HG03460 (cell line): ENCODE results near the gene SH3RF2.
A peak's percentile ranks its signal among the peaks of the same experiment; 100 is the strongest.

ENCODE experiments used
- ATAC-seq: cut with Tn5 transposase; IDR thresholded peaks from one replicate; pipeline ENCODE4 v1.9.1; 2021; ENCODE audit not compliant: unreplicated experiment

The SH3RF2 gene

DNA sequence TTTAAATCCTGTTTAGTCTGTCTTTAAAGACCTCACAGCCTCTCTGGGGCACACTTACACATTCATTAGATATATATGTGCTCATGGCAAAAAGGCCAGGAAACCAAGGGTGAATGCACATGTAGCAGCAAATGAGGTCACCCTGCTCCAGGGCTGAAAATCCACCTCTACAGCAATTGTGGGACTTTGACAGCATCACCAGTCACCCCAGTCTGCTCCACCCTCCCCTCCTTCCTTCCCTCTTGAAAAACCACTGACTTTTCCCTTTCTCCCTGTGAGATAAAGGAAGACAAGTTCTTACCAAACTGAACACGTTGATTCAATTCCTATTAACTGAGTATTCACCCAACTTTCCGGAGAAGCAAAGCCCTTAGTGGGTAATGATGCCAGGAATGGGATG, 15.2 kb upstream of the SH3RF2 start:
- no peak for ATAC-seq

DNA sequence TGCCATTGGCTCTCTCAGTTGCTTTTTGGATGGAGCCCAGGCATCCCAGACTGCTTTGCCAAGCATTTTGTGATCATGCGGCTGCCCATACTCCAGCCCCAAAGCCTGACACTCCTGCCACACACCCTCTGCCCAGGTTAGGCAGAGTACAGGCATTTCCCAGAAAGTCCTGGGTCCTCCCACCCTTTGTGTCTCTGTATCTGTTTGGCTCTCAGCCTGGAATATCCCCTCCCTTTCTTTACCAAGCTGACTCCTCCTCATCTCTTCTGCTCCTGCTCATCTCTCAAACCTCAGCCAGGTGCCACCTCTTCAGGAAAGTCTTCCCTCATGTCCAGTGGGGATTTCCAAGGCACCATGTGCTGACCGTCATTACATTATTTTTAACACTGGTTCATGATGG, 14.3 kb upstream of the SH3RF2 start:
- no peak for ATAC-seq

DNA sequence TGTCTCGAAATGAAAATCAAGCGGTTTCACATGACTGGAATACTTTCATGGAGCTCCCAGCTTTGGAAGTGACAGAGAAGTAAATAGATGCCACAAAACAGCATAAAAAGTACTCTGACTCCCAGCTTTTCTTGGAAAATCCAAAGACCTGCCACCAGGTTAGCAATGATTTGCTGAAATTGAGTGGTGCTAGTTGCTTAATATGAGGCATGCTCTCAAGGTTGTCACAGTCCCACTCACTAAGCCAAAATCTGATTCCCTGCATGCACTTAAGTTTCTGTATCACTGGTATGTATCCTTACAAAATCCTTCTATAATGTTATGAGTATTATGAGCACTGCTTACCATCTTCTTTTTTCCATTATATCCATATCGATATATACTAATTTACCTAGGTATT, 13.0 kb upstream of the SH3RF2 start:
- ATAC-seq, result no peak

DNA sequence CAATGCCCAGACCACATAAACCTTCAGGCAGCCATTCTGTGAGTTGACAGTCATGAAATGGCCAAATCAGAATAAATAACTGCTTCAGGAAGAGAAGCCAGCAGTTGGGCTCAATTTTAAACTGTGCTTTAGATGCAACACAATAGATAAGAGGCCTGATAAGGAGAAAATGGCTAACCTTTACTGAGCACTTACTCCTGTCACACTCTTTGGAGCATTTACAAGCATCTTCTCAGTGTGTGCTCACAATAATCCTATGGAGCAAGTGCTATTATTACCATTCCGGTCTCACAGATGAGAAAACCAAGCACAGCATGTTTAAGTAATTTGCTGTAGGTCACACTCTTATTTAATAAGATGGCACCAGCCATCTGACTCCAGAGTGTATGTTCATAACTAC, 11.5 kb upstream of the SH3RF2 start:
- ATAC-seq, result no peak

DNA sequence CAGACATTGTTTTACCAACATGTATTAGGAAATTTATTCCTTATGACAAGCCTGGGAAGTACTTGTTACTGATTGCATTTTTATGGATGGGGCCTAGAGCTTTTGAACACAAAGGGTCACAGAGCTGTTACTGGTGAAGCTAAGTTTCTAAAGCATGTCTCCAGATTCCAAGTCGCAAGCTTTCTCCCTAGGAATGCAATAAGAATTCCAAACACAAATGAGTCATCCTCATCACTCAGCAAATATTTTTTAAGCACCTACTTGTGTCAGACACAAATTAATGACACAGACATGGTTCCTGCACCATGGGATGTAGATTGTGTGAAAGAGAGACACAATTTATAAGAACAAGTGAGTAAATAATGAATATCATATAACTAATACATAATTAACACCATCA, 11.0 kb upstream of the SH3RF2 start:
- no peak for ATAC-seq

DNA sequence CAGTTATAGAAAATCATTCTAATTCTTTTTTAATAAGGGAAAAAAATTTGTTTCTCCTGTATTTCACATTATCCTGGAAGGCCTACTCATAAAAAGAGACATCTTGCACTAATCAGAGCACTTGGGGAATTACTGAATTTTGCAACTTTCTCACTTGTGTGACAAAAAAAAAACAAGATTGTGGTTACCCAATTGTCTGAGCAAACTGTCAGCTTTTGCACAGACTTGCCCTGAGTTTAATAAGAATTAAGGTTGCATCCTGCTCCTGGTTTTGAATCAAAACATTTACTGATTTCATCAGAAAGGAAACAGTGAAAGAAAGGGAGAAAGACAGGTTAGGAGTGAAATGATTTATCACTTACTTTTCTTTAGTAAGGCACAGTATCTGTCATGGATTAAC, 10.6 kb upstream of the SH3RF2 start:
- no peak for ATAC-seq

DNA sequence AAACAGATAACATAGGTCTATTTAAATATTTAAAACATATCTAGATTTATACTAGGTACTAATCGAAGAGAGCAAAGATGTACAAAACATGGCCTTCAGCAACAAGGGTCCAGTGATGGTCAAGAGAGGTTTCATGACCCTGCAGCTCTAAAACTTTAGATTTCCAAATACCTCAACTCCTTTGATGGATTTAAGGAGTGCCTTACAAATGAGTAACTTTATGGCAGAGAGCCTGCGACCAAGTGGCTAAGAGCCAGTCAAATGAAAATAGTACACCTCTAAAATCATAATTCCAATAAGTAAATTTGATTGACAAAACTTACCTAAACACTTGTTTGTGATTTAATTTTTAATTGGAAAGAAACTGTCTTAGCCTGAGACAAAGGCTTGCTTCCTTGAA, 4.7 kb upstream of the SH3RF2 start:
- no peak for ATAC-seq

DNA sequence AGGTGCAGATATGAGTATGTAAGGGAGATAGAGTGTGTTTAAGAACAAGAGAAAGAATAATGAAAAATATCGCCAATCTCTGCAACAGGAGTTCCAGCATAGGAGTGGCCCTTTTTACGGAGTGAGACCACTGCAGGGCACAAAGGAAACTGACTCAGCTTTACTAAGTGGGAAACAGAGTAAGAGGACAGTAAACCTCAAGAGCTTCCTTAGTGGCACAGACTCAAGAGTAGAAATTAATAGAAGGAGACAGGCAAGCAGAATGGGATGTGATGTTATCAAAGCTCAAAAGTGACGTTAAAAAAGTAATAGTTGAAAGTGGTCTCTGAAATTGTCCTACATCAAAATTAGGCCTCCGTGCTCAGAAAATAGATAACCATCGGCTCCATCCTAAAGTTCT, 2.1 kb upstream of the SH3RF2 start:
- no peak for ATAC-seq

DNA sequence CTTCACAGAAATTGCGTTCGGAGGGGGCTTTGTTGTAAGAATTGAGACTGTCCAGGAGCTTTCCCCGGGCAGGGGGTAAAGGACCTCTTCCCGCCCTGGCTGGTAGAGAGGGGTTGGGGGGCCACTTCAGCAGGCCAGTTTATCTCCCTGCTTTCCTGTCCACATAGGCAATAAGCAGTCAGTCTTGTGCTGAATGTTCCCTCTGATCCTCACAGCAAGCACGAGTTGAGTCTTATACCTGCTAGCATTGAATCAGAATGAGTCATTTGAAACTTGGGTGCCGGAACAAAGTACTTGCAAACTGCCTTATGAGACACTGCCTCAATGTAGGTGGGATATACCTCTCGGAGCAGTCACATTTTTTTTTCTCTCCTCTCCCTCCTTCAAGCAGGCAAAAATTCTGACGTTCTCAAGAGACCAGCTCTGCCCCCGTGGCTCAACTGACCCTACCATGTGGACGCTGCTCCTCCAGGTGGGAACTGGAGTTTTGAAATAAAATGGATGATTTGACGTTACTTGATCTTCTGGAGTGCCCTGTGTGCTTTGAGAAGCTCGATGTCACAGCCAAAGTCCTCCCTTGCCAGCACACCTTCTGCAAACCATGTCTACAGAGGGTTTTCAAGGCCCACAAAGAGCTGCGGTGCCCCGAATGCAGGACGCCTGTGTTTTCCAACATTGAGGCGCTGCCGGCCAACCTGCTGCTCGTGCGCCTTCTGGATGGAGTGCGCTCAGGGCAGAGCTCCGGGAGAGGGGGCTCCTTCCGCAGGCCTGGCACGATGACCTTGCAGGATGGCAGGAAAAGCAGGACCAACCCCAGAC, 1.3 kb downstream of the SH3RF2 start:
- ATAC-seq, result no peak

DNA sequence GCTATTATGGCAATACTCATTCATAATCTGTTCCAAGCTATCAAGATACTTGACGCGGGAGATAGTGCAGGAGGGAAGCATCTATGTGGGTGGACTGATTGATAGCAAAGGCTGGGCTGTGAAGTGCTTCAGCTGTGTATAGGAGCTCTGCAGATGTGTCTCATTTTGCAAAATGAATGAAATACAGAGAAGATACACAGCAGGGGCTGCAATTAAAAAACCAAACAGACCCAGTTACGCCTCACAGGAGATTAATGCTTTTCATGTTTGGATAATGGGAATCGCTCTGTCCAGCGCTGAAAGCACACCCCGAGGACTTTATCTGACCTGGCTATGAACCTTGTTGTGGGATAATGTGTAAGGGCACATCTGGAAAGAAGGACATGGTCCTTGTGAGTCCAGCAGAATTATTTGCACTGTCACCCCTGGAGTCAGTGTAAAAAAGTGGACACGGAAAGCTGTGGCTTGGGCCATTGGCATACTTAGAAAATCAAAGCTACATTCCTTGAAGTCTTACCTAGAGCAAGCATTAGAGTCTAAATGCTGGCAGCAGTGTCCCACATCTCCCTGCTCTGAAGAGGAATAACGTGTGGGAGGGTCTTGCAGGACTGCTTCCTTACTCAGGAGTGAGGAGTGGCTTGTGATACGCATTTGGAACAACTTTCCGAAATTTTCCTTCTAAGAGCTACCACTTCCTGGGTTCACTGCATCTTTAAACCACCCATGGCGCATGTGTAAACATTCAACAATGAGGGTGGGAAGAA, 2.6 kb downstream of the SH3RF2 start:
- no peak for ATAC-seq

DNA sequence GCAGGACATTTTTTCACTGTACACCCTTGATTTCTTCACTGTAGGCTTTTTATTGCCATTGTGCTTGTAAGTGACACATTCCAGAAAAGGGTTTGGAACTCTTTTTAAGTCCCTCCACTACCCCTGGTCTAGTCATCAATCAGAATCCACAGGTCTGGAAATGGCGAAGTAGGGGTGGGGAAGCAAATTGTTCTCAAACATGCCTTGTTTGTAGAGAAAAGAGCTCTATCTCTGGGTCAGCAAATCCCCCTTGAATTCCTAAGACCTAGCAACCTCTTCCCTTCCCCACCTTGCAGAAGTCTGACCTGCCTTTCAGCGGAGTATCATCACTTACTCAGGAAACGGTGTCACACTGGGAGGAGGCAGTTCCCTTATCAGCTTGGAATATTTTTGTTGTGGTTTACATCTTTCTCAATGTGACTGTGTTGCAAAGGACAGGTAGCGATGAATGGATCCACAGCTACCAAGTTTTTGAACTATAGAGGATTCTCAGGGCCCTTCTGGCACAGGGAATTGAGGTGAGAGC, 3.2 kb downstream of the SH3RF2 start:
- no peak for ATAC-seq

DNA sequence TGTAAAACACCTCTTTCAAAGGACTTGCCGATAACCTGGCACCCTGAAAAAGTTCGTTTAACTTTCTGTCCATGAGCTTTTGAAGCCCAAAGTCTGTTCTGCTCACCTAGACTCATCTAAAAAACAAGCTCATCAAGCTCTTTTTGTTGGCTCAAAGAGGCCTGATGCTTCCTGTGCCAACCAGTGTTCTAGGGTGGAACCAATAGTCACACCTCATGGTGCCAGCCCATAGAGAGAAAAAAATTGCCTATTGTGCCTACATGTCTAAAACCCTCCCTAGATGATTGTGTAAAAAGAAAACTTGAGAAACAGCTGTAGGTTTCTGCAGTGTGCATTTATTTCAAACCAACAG, 4.7 kb downstream of the SH3RF2 start:
- ATAC-seq, result no peak

DNA sequence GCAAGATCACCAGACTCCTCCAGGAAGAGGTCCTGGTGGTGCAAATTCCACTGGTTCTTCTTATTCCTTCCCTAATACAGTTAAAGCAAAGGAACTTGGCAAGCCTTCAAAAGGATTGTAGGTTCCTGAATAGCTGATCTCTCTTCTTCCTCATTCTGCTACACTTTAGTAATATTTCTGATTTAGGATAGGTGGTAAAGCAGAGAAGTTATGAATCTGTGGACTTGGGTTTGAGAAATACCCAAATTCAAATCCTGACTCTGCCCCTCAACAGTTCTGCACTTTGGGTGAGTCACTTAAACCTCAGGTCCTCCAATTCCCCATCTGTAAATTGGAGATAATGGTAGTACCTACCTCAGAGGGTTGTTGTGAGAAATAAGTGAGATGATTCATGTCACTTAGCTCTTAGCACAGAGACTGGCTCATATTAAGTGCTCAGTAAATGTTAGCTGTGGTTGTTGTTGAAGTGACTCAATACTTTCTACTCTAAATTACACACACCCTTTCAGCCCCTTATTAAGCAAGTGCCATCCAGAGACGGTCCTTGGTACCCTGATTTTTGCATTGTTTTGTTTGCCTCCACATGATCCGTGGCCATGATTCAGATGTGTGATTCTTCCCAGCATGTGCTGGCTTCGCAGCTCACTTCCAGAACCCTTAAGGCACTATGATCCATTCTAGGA, 5.2 kb downstream of the SH3RF2 start:
- no peak for ATAC-seq

DNA sequence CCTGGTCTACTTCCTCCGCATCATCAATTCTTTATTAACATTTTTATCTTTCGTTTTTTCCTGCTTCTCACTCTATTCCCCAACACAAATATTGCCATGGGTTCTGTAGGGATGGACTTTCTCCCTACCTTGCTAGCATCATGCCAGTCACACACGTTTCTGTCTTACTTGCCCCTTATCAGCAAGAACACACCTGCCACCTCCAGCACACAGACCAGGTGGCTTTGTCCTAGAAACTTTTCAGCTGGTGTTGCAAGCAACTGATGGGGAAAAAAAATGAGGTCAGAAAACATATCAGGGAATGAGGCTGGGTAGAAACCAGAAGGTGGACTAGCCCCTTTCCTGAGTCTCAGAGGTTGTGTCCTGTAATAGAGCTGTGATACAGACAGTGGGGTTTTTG, 5.8 kb downstream of the SH3RF2 start:
- ATAC-seq, result no peak

DNA sequence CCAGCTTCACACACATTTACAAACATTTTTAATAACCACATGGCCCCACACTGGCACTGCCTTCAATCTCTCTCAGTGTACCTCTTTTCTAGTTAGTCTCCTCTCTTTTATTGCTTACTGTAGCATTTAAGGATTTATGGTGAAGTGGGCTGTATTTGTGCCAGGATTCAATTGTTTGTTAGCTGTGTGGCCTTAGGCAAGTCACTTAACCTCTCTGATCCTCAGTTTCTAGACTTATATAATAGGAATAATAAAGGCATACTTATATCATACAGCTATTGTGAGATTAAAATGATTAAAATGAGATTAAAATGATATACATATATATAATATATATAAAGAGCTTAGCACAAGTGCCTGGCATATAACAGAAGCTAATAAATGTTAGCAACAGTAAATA, 6.4 kb downstream of the SH3RF2 start:
- ATAC-seq, result no peak

DNA sequence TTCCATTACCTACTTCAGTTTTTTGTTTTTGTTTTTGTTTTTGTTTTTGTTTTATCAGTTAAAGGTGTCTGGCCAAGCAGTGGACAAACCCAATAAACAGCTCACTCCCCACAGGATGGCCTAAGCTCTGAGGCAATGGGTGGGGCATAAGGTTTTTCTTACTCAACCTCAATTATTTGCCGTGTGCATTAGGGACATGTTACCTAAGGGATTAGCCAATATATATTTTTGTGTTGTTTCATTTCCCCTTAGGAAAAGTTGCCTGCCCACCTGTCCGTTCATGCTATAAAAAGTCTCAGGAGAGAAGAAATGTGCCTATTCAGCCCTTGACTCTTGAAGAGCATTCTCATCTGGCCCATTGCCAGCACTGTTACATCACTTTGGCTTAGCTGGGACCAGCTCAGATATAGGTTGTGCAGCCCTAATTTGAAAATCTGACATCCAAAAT, 7.3 kb downstream of the SH3RF2 start:
- no peak for ATAC-seq

DNA sequence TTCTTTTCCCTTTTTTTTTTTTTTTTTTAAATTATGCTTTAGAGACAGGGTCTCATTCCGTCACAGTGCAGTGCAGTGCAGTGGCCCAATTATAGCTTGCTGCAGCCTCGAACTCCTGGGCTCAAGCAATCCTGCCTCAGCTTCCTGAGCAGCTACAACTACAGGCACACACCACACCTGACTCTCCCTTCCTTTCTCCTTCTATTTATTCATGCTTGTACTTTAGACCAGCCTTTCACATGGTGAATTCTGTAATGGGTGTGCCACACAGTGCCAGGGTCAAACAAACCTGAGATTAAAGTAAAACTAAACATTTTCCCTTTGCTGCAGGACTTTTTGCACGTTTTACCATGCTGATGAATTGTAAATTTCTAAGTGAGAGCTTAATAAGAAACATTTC, 8.0 kb downstream of the SH3RF2 start:
- no peak for ATAC-seq

DNA sequence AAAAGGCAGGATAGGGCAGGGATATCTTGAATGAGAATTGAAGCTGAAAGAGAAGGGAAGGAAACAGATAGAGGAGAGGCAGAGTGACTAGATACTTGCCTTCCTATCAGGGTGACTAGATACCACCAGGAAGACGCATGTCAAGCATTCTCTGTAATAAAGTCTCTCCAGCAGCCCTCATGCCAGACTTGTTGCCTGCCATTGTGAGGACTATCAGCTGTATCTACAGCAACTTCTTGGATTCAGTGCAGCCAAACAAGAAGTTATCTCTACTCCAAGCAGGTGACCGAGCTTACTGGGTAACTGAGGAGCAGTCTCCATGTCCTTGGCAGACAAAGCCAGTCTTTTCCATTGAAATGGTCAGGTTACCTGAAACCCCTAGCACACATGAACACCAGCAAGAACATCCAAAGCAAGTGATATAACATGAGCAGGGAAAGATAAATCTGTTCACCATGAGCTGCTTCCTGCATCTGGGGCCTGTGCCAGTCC, 9.3 kb downstream of the SH3RF2 start:
- ATAC-seq, result no peak

DNA sequence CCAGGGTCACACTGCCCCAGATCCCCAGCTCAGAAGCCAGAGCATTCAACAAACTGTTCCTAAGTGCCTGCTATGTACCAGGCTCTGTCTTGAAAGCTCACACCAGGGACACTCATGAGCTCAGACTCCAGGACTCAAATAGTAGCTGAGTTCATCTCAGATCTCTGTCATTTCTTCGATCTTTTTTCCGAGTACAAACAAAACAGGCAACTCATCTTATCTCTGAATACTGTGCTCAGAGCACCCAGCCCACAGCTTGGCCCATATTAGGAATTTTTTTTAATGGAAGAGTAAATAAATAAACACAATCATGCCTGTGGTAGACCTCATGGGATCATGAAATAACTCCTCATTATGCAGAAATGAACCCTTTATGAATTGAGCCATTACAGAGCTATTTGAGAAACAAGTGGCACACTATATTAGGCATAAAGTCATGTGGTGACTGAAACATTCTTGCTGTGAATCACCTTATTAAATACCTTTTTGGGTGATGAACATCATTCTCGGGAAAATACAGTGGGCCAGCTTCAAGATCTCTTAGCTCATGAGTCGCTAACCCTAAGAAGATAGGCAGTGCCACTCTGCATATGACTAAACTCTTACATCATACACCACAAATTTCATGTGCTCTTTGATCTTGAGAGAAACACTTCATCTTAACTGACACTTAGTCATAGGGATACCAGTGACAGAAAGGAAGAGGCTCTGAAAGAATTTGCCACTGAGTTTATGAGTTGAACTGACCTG, 9.9 kb downstream of the SH3RF2 start:
- peak; percentile 85 for ATAC-seq

DNA sequence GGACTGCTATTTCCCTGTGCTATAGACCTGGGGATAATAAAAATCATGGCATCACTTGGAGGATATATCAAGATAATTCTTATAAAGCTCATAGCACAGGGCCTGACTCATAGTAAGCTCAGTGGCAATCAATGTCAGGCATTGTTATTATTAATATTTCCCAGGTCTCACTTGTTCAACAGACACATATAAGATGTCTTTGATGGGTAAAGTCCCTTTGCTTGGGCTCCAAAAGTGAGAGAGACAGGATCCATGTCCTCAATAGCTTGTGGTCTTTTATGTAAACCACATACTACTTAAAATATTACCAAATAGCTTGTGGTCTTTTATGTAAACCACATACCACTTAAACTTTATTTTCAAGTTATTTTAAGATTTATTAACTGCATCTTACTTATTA, 11.2 kb downstream of the SH3RF2 start:
- ATAC-seq, result no peak

DNA sequence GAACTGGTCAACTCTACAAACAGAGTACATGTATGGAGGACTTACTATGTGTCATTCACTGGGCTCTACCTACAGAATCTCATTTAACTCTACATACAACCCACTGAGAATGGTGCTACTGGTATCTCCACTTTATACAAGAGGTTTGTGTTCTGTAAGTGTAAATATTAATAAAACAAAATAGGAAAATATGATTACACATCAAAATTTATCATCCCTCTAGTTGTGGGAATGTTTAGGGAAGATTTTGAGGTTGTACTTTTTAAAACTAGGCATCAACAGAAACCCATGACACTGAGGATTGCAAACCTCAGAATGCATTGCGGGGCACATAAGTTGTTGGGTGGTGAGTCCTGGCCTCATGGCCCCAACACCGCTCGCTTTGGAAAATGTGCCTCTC, 11.7 kb downstream of the SH3RF2 start:
- ATAC-seq, result no peak
